HepG2 (cell line): Measurements from ENCODE around the gene ANO2.

Experiments
- ASH2L ChIP-seq: fragments of 300-600, 200-600 bp; sonication (generic); IDR thresholded peaks from 2 replicates; pipeline ENCODE4 v1.7.0; 2017; ENCODE audit warnings: low read depth, mild to moderate bottlenecking, moderate library complexity, mixed read lengths, low read length; ENCODE audit not compliant: insufficient read length
- RAD21 ChIP-seq: fragments of 450-650 bp; formaldehyde crosslinking; IDR thresholded peaks from 2 replicates; pipeline ENCODE4 v1.5.0; 2020; ENCODE audit warnings: mild to moderate bottlenecking
- SMAD1 ChIP-seq: sonication (generic); formaldehyde crosslinking; IDR thresholded peaks from 2 replicates; pipeline ENCODE4 v1.4.0; 2020; ENCODE audit warnings: missing genetic modification reagents, low read depth, mild to moderate bottlenecking, borderline replicate concordance
- SP140L ChIP-seq: sonication (generic); formaldehyde crosslinking; IDR thresholded peaks from 2 replicates; pipeline ENCODE4 v1.4.0; 2020; ENCODE audit warnings: missing genetic modification reagents, borderline replicate concordance
- THYN1 ChIP-seq: sonication (generic); formaldehyde crosslinking; IDR thresholded peaks from 2 replicates; pipeline ENCODE4 v1.8.1; 2023; ENCODE audit warnings: low read depth, mild to moderate bottlenecking, moderate library complexity, missing genetic modification reagents, borderline replicate concordance
- ZKSCAN1 ChIP-seq: fragments of 150-350 bp; IDR thresholded peaks from 2 replicates; pipeline ENCODE4 v1.6.1; 2014; ENCODE audit warnings: low read length
- ZNF619 ChIP-seq: sonication (generic); formaldehyde crosslinking; IDR thresholded peaks from 2 replicates; pipeline ENCODE4 v1.4.0; 2020; ENCODE audit warnings: mild to moderate bottlenecking, missing genetic modification reagents
- TF ChIP-seq, protein P1 (sequence below): sonication (generic); formaldehyde crosslinking; IDR thresholded peaks from 2 replicates; pipeline ENCODE4 v1.4.0; 2020; ENCODE audit warnings: missing genetic modification reagents

DNA sequence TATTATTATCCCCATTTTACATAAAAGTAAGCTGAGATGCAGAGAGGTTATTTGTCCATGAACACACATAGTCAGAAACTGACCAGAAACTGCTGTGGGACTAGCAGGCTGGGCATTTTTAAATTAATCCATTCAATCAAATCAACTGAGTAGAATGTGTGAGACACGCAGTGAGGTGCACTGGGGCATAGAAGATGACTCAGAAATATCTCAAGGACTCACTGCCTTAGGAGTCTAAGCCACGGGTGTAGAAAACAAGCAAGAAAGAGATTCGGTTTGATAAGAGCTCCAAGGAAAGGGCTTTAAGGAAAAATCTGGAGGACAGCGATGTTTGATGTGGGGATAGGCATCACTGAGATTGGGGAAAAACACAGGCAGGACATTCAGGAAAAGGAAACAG, 127.8 kb downstream of the ANO2 start:
- no peak for TF ChIP-seq SMAD1 (CRISPR knock-in tag)
- no peak for TF ChIP-seq ZKSCAN1
- TF ChIP-seq SP140L, result no peak
- no peak for TF ChIP-seq THYN1 (CRISPR knock-in tag)
- TF ChIP-seq ASH2L, result no peak
- TF ChIP-seq, protein P1, sequence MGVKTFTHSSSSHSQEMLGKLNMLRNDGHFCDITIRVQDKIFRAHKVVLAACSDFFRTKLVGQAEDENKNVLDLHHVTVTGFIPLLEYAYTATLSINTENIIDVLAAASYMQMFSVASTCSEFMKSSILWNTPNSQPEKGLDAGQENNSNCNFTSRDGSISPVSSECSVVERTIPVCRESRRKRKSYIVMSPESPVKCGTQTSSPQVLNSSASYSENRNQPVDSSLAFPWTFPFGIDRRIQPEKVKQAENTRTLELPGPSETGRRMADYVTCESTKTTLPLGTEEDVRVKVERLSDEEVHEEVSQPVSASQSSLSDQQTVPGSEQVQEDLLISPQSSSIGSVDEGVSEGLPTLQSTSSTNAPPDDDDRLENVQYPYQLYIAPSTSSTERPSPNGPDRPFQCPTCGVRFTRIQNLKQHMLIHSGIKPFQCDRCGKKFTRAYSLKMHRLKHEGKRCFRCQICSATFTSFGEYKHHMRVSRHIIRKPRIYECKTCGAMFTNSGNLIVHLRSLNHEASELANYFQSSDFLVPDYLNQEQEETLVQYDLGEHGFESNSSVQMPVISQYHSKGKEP (CRISPR knock-in tag), result no peak
- no peak for TF ChIP-seq ZNF619
- no peak for TF ChIP-seq RAD21 (CRISPR knock-in tag)
